Measurements from ENCODE around the gene EIF4G3.

GRCh38 chr1:21035794-21036193 lies 140.9 kb downstream of the EIF4G3 start:
- TF ChIP-seq POLR2A (IDR thresholded peaks at IDR 0.05), result no peak
- TF ChIP-seq CTCF (IDR thresholded peaks at IDR 0.05), result no peak

Measured in gastroesophageal sphincter (tissue), 3 donors.